Left lung (tissue), 10 donors: ENCODE measurements around the gene ARRDC3. TPM values are rescaled to one million over a fixed set of nuclear protein-coding genes. Genes with fewer than 3 reads are reported as not detected.
"Not testable (repeated sequence)": the region's sequence is repeated elsewhere in the genome, so short reads cannot be mapped to it uniquely, and the experiment has no call there.

Source experiments
- ATAC-seq: fragments of 200-7000 bp; cut with Tn5 transposase; one replicate; pipeline ENCODE4 v1.9.1; 2020; ENCODE audit warnings: moderate library complexity
- DNase-seq, 4 donors: peaks; one replicate each; pipeline ENCODE4 v3.0.0-alpha.2; 2013 to 2020
- H3K27ac ChIP-seq, 2 donors: fragments of 200-600 bp; sonication (generic) in 1 of 2; one replicate each; pipeline versions ENCODE4 v1.5.0 to v1.8.0; 2020 to 2021
- H3K27me3 ChIP-seq, 2 donors: fragments of 200-600 bp; sonication (generic) in 1 of 2; one replicate each; pipeline versions ENCODE4 v1.5.0 to v1.8.0; 2020 to 2021
- H3K36me3 ChIP-seq, 2 donors: fragments of 200-600 bp; sonication (generic) in 1 of 2; one replicate each; pipeline versions ENCODE4 v1.5.0 to v1.8.0; 2020 to 2021
- H3K4me1 ChIP-seq, 2 donors: fragments of 200-600 bp; one replicate each; pipeline ENCODE4 v1.8.0; 2021
- H3K4me3 ChIP-seq, 2 donors: fragments of 200-600 bp; sonication (generic) in 1 of 2; one replicate each; pipeline versions ENCODE4 v1.5.0 to v1.8.0; 2020 to 2021; ENCODE audit warnings: mild to moderate bottlenecking in 1 of 2
- H3K9me3 ChIP-seq, 2 donors: fragments of 200-600 bp; sonication (generic) in 1 of 2; one replicate each; pipeline versions ENCODE4 v1.5.0 to v1.8.0; 2020 to 2021
- CTCF ChIP-seq, 2 donors: fragments of 200-600 bp; sonication (generic) in 1 of 2; IDR thresholded peaks; one replicate each; pipeline versions ENCODE4 v1.5.0 to v1.8.0; 2021; ENCODE audit warnings: antibody characterized with exemption in 2 of 2
- intact Hi-C, 2 donors: fragments of 100-400 bp; cut with DNase I; formaldehyde crosslinking; loops; one replicate each; pipeline versions ENCODE4 v1.11.2 to v1.14.2; 2022
- polyA plus RNA-seq, 6 donors: library from polyadenylated mRNA; unstranded; fragments of 120-200 nt; gene quantifications; one replicate each; pipeline ENCODE4 v1.2.1, GENCODE V29; 2013; ENCODE audit not compliant: insufficient read length in 6 of 6
- total RNA-seq, 2 donors: library from RNA; stranded (reverse); fragmentation: NEBNext Ultra II Directional; extraction: Animal tissue kit (Norgen Biotek cat#: 25700); gene quantifications; one replicate each; pipeline ENCODE4 v1.2.1, GENCODE V29; 2021
- donor health status: DM: no; HTN: yes; CAD: no.
- donor health status: DM: no; HTN: no; CAD: no.

Gene ARRDC3
- total and polyA plus RNA-seq, 8 donors, result 80.3 to 286 (median 128) TPM

- Histone ChIP-seq H3K27me3 (no peaks in the 10 kb centered on the region), H3K27ac (no peak overlapping the region), H3K9me3 (no peaks in the 10 kb centered on the region), H3K36me3 (no peaks in the 10 kb centered on the region), H3K4me3 (no peak overlapping the region), H3K4me1 (peaks cover 2 to 8% of the 10 kb centered on the region in 2 donors)
- DNase-seq, result no peak
- TF ChIP-seq CTCF (IDR thresholded peaks at IDR 0.05), result no peak
- intact Hi-C loops, result no loop called here
- ATAC-seq, result no peak
Observed at GRCh38 chr5:91329283-91329682, 53.8 kb downstream of the ARRDC3 start.

DNA sequence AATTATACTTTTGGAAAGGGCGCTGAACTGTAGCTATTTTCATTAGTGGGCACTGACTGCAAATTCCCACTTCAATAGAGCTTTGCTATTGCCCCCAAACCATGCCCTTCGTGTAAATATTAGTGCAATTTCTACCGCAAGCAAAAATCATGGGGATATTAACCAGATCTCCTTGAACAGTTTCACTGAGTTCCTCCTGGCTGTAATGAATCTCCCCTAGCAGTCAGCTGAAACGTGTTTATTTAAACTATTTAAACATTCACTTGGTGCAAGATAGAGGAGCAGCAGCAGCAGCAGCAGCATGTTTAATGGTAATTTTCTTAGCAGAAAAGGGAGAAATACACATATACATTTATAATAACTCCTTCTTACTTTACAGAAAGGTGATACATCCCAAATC lies 54.4 kb downstream of the ARRDC3 start:
- Histone ChIP-seq H3K9me3 (no peaks in the 10 kb centered on the region), H3K4me1 (peaks cover 2 to 8% of the 10 kb centered on the region in 2 donors), H3K36me3 (no peaks in the 10 kb centered on the region), H3K4me3 (no peak overlapping the region), H3K27me3 (no peaks in the 10 kb centered on the region), H3K27ac (no peak overlapping the region)
- intact Hi-C loops, result no loop called here
- no peak for TF ChIP-seq CTCF (IDR thresholded peaks at IDR 0.05)
- ATAC-seq (no peak), DNase-seq (no peak)

DNA sequence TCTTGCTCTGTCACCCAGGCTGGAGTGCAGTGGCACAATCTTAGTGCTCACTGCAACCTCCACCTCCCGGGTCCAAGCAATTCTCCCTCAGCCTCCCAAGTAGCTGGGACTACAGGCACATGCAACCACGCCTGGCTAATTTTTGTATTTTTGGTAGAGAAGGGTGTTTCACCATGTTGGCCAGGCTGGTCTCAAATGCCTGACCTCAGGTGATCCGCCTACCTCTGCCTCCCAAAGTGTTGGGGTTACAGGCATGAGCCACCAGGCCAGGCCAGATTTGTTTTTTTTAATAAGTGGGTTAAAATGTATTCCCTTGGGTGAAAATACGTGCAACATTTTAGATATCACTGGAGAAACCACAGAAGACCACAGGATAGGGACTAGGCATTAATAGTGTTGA lies 60.1 kb downstream of the ARRDC3 start:
- H3K27me3 ChIP-seq, H3K9me3 ChIP-seq, intact Hi-C loops, DNase-seq, H3K4me3 ChIP-seq, H3K36me3 ChIP-seq, ATAC-seq, H3K4me1 ChIP-seq, H3K27ac ChIP-seq: not testable (repeated sequence)

GRCh38 chr5:91319667-91320066 lies 63.5 kb downstream of the ARRDC3 start:
- Histone ChIP-seq H3K27ac (no peak overlapping the region), H3K9me3 (no peaks in the 10 kb centered on the region), H3K4me1 (peaks cover 0 to 17% of the 10 kb centered on the region in 2 donors), H3K36me3 (no peaks in the 10 kb centered on the region), H3K4me3 (no peak overlapping the region), H3K27me3 (no peaks in the 10 kb centered on the region)
- DNase-seq (no peak), ATAC-seq (no peak)
- intact Hi-C loops, result loop anchor here in 1 of 2 donors (10.0 kb wide), 1 partner anchor 45 kb away; no protein-coding TSS in a partner anchor
- no peak for TF ChIP-seq CTCF (IDR thresholded peaks at IDR 0.05)

DNA sequence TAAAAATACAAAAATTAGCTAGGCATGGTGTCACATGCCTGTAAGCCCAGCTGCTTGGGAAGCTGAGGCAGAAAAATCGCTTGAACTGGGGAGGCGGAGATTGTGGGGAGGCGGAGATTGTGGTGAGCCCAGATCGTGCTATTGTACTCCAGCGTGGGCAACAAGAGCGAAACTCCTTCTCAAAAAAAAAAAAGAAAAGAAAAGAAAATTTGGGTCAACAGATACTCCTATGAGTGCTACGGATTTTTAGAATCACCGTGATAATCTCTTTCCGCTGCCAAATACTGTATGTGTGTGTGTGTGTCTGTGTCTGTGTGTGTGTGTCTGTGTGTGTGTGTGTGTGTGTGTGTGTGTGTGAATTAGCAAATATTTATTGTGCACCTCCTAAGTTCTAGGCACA lies 64.4 kb downstream of the ARRDC3 start:
- peaks cover 0 to 27% of the 10 kb centered on the region in 2 donors for H3K4me1 ChIP-seq
- no peak for TF ChIP-seq CTCF (IDR thresholded peaks at IDR 0.05)
- no peak overlapping the region for H3K4me3 ChIP-seq
- H3K27me3 ChIP-seq, result no peaks in the 10 kb centered on the region
- DNase-seq, result no peak
- intact Hi-C loops, result loop anchor here in 1 of 2 donors (10.0 kb wide), 1 partner anchor 46 kb away; no protein-coding TSS in a partner anchor
- H3K36me3 ChIP-seq, result no peaks in the 10 kb centered on the region
- no peak overlapping the region for H3K27ac ChIP-seq
- H3K9me3 ChIP-seq, result no peaks in the 10 kb centered on the region
- ATAC-seq, result no peak
